ENCODE data around the gene RNFT2. TPM values are rescaled to one million over a fixed set of nuclear protein-coding genes. Genes with fewer than 3 reads are reported as not detected.

The RNFT2 gene
- total RNA-seq, 1 donor from 2014 or later = 6.4 TPM

DNA sequence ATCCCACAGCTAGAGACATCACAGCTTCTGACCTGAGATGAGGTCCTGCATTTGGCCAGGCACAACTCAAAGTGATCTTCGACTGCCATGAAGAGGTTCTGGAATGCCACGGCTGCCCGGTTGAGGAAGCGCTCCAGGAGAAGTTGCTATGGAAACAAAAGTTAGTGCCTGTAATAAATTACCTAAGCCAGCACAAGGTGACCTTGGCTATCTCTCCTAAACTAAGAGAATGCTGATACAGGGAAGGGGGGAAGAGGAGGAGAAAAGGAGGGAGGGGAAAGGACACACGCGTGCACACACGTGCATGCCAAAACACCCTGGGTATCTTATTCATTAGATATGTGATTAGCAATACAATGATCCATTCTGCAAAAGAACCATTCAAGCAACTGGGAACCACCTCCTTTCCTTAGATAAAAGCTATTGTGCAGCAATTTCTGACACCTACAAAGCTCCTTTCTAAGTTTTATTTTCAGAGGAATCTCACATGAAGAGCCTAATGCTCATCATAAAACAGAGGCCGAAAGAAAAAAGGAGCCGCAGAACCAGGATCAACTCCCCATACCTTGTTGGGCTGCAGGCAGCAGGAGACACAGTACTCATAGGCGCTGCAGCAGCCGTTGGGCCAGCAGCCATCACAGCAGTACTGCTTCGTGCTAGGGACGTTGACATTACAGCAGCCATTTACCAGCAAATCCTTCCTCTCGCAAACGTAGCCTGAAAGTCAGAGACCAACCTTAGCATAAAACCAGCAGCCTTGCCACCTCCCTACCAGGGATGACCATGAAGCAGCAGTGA, 18.2 kb upstream of the RNFT2 start:
- H3K27me3 ChIP-seq = no peaks in the 10 kb centered on the region
- peaks cover 0 to 19% of the 10 kb centered on the region in 2 donors for H3K36me3 ChIP-seq
- no peaks in the 10 kb centered on the region for H3K4me1 ChIP-seq
- no peak overlapping the region for H3K4me3 ChIP-seq
- DNase-seq (ENCODE audit: extremely low spot score in 2 of 2) = no peak
- no peak overlapping the region for H3K27ac ChIP-seq
- no peak for TF ChIP-seq POLR2A (IDR thresholded peaks at IDR 0.05)
- TF ChIP-seq POLR2AphosphoS5 (IDR thresholded peaks at IDR 0.05; ENCODE audit: insufficient read depth in 1 of 2, low read depth in 1 of 2) = no peak
- TF ChIP-seq, protein P1, sequence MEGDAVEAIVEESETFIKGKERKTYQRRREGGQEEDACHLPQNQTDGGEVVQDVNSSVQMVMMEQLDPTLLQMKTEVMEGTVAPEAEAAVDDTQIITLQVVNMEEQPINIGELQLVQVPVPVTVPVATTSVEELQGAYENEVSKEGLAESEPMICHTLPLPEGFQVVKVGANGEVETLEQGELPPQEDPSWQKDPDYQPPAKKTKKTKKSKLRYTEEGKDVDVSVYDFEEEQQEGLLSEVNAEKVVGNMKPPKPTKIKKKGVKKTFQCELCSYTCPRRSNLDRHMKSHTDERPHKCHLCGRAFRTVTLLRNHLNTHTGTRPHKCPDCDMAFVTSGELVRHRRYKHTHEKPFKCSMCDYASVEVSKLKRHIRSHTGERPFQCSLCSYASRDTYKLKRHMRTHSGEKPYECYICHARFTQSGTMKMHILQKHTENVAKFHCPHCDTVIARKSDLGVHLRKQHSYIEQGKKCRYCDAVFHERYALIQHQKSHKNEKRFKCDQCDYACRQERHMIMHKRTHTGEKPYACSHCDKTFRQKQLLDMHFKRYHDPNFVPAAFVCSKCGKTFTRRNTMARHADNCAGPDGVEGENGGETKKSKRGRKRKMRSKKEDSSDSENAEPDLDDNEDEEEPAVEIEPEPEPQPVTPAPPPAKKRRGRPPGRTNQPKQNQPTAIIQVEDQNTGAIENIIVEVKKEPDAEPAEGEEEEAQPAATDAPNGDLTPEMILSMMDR (IDR thresholded peaks at IDR 0.05) = no peak
- intact Hi-C loops (cut with DNase I) = no loop called here
- H3K9me3 ChIP-seq = no peaks in the 10 kb centered on the region

DNA sequence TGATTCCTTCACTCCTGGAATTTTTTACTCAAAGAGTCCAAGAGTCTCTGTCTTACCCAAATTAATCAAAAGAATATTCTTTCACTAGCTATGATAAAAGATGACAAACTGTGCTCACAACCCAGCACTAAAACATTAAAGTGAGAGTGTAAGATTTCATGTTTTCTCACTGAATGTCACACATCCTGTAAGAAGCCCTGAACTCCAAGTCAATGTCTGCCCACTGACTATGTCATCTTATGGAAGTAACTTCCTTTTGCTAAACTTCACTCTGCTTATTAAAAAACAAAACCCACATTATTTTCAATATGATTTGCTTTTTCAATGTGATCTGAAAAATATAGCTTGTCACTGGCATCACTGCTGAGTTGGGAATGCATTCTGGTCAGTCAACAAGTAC, 15.9 kb upstream of the RNFT2 start:
- peaks cover 6% of the 10 kb centered on the region for H3K4me1 ChIP-seq
- TF ChIP-seq POLR2A (IDR thresholded peaks at IDR 0.05) (no peak), POLR2AphosphoS5 (IDR thresholded peaks at IDR 0.05; ENCODE audit: insufficient read depth in 1 of 2, low read depth in 1 of 2) (no peak)
- TF ChIP-seq, protein P1 (IDR thresholded peaks at IDR 0.05) = no peak
- H3K9me3 ChIP-seq = no peaks in the 10 kb centered on the region
- H3K4me3 ChIP-seq = no peak overlapping the region
- intact Hi-C loops (cut with DNase I) = no loop called here
- DNase-seq (ENCODE audit: extremely low spot score in 2 of 2) = no peak
- H3K27me3 ChIP-seq = no peaks in the 10 kb centered on the region
- no peak overlapping the region for H3K27ac ChIP-seq
- peaks cover 0 to 8% of the 10 kb centered on the region in 2 donors for H3K36me3 ChIP-seq

- intact Hi-C loops (cut with DNase I) = no loop called here
- H3K27ac ChIP-seq = no peak overlapping the region
Observed at GRCh38 chr12:116726694-116727093, 11.4 kb upstream of the RNFT2 start.

GRCh38 chr12:116727261-116727660, 10.9 kb upstream of the RNFT2 start:
- intact Hi-C loops (cut with DNase I) = no loop called here
- H3K27ac ChIP-seq = no peak overlapping the region
- no peak for TF ChIP-seq POLR2A (IDR thresholded peaks at IDR 0.05)
- TF ChIP-seq, protein P1 (IDR thresholded peaks at IDR 0.05) = no peak
- TF ChIP-seq POLR2AphosphoS5 (IDR thresholded peaks at IDR 0.05; ENCODE audit: insufficient read depth in 1 of 2, low read depth in 1 of 2) = no peak

More at GRCh38 chr12:116726694-116727093, 11.4 kb upstream of the RNFT2 start:
- no peaks in the 10 kb centered on the region for H3K9me3 ChIP-seq
- H3K4me1 ChIP-seq = peaks cover 6% of the 10 kb centered on the region
- TF ChIP-seq, protein P1 (IDR thresholded peaks at IDR 0.05) = no peak
- TF ChIP-seq POLR2A (IDR thresholded peaks at IDR 0.05) (no peak), POLR2AphosphoS5 (IDR thresholded peaks at IDR 0.05; ENCODE audit: insufficient read depth in 1 of 2, low read depth in 1 of 2) (no peak)
- H3K4me3 ChIP-seq = no peak overlapping the region
- no peaks in the 10 kb centered on the region for H3K27me3 ChIP-seq
- DNase-seq (ENCODE audit: extremely low spot score in 2 of 2) = no peak
- peaks cover 0 to 8% of the 10 kb centered on the region in 2 donors for H3K36me3 ChIP-seq

DNA sequence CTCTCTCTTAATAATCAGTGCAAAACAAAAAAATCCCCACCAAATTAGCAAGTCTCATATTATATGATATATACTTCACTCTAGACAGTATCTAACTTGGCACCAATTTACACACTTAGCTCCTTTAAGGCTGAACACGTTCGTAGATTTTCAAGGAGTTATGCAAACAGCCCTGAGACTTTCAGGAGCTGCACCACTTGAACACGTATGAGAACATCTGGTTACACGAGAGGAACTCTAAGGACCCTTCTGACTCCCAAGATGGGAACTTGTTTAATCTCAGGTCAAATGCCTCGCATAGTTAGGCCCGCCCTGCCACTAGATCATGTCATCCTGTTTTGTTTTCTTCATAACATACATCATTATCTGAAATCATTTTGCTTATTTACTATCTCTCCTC, 10.2 kb upstream of the RNFT2 start:
- H3K4me1 ChIP-seq = peaks cover 6% of the 10 kb centered on the region
- H3K27ac ChIP-seq = no peak overlapping the region
- intact Hi-C loops (cut with DNase I) = no loop called here
- TF ChIP-seq POLR2AphosphoS5 (IDR thresholded peaks at IDR 0.05; ENCODE audit: insufficient read depth in 1 of 2, low read depth in 1 of 2) (no peak), POLR2A (IDR thresholded peaks at IDR 0.05) (no peak)
- TF ChIP-seq, protein P1 (IDR thresholded peaks at IDR 0.05) = no peak
- no peak for DNase-seq (ENCODE audit: extremely low spot score in 2 of 2)
- peaks cover 0 to under 1% of the 10 kb centered on the region in 2 donors for H3K36me3 ChIP-seq
- H3K4me3 ChIP-seq = no peak overlapping the region
- no peaks in the 10 kb centered on the region for H3K9me3 ChIP-seq
- no peaks in the 10 kb centered on the region for H3K27me3 ChIP-seq

More at GRCh38 chr12:116727261-116727660, 10.9 kb upstream of the RNFT2 start:
- Histone ChIP-seq H3K4me3 (no peak overlapping the region), H3K4me1 (peaks cover 6% of the 10 kb centered on the region), H3K36me3 (peaks cover 0 to 7% of the 10 kb centered on the region in 2 donors), H3K9me3 (no peaks in the 10 kb centered on the region), H3K27me3 (no peaks in the 10 kb centered on the region)
- no peak for DNase-seq (ENCODE audit: extremely low spot score in 2 of 2)
